HG03571 (cell line): Measurements from ENCODE around the gene SKA2.
"Not testable (repeated sequence)": the region's sequence is repeated elsewhere in the genome, so short reads cannot be mapped to it uniquely, and the experiment has no call there.

ENCODE experiments used
- ATAC-seq: cut with Tn5 transposase; IDR thresholded peaks from one replicate; pipeline ENCODE4 v1.9.1; 2021; ENCODE audit not compliant: unreplicated experiment

The SKA2 gene

GRCh38 chr17:59154721-59155438, at the start of gene SKA2:
Gene SKA2 (minus strand): TSS chr17:59155186. CDS start chr17:59155163, 23 bp downstream.
- ATAC-seq = peak; percentile 77

- no peak for ATAC-seq
Measured at GRCh38 chr17:59202320-59202719, 47.3 kb upstream of the SKA2 start.

GRCh38 chr17:59199398-59199797, 44.4 kb upstream of the SKA2 start:
- ATAC-seq = no peak

- ATAC-seq = no peak
Measured at GRCh38 chr17:59193336-59193862, 38.4 kb upstream of the SKA2 start.

GRCh38 chr17:59190806-59191205, 35.8 kb upstream of the SKA2 start:
- ATAC-seq = no peak

GRCh38 chr17:59186850-59187249, 31.9 kb upstream of the SKA2 start:
- no peak for ATAC-seq

- ATAC-seq = no peak
Measured at GRCh38 chr17:59185997-59186396, 31.0 kb upstream of the SKA2 start.

GRCh38 chr17:59181481-59181880, 26.5 kb upstream of the SKA2 start:
- ATAC-seq = no peak

GRCh38 chr17:59180626-59181025, 25.6 kb upstream of the SKA2 start:
- no peak for ATAC-seq

GRCh38 chr17:59179601-59180000, 24.6 kb upstream of the SKA2 start:
- not testable (repeated sequence) for ATAC-seq

GRCh38 chr17:59178266-59178985, 23.4 kb upstream of the SKA2 start:
- ATAC-seq = no peak

GRCh38 chr17:59175076-59175475, 20.1 kb upstream of the SKA2 start:
- ATAC-seq = no peak

GRCh38 chr17:59174671-59175070, 19.7 kb upstream of the SKA2 start:
- no peak for ATAC-seq

- ATAC-seq = no peak
Measured at GRCh38 chr17:59172436-59173004, 17.5 kb upstream of the SKA2 start.

GRCh38 chr17:59167571-59168001, 12.6 kb upstream of the SKA2 start:
- ATAC-seq = no peak

- peak; percentile 55 for ATAC-seq
Measured at GRCh38 chr17:59165933-59166342, 11.0 kb upstream of the SKA2 start.

- ATAC-seq = no peak
Measured at GRCh38 chr17:59161477-59161876, 6.5 kb upstream of the SKA2 start.

- ATAC-seq = no peak
Measured at GRCh38 chr17:59160157-59161025, 5.4 kb upstream of the SKA2 start.

- ATAC-seq = peak; percentile 91
Measured at GRCh38 chr17:59155439-59156177, 622 bp upstream of the SKA2 start, which contains the start of gene PRR11. Gene PRR11 (plus strand): TSS chr17:59155746. CDS start chr17:59169753, 14,007 bp downstream.

GRCh38 chr17:59154292-59154720, 680 bp downstream of the SKA2 start:
- no peak for ATAC-seq
